Neuronal stem cell (in vitro differentiated cells): Measurements from ENCODE around the gene ATP8A2.
A peak's percentile ranks its signal among the peaks of the same experiment; 100 is the strongest.
"Not testable (repeated sequence)": the region's sequence is repeated elsewhere in the genome, so short reads cannot be mapped to it uniquely, and the experiment has no call there.

Experiments used
- DNase-seq: peaks from one replicate; pipeline ENCODE4 v3.0.0-alpha.2; 2013; ENCODE audit warnings: low spot score
- H2AFZ ChIP-seq: one replicate; pipeline ENCODE4 v1.6.1; 2013; ENCODE audit warnings: mild to moderate bottlenecking, low read length, inconsistent platforms
- H2AK5ac ChIP-seq: 2 replicates; pipeline ENCODE4 v1.6.1; 2013; ENCODE audit warnings: low read depth, mild to moderate bottlenecking, inconsistent platforms, low read length, moderate library complexity, mixed read lengths
- H2BK120ac ChIP-seq: 2 replicates; pipeline ENCODE4 v1.6.1; 2013; ENCODE audit warnings: low read depth, mild to moderate bottlenecking, inconsistent platforms, low read length, moderate library complexity, mixed read lengths
- H2BK12ac ChIP-seq: one replicate; pipeline ENCODE4 v1.6.1; 2013; ENCODE audit warnings: low read length, inconsistent platforms
- H2BK15ac ChIP-seq: 2 replicates; pipeline ENCODE4 v1.6.1; 2013; ENCODE audit warnings: mild to moderate bottlenecking, low read length, inconsistent platforms, mixed read lengths
- H2BK5ac ChIP-seq: one replicate; pipeline ENCODE4 v1.6.1; 2013; ENCODE audit warnings: inconsistent platforms, mild to moderate bottlenecking, low read length, moderate library complexity
- H3K14ac ChIP-seq: one replicate; pipeline ENCODE4 v1.6.1; 2013; ENCODE audit warnings: low read length, inconsistent platforms
- H3K18ac ChIP-seq: 2 replicates; pipeline ENCODE4 v1.6.1; 2013; ENCODE audit warnings: low read length, inconsistent platforms
- H3K23ac ChIP-seq: 2 replicates; pipeline ENCODE4 v1.6.1; 2013; ENCODE audit warnings: low read depth, mild to moderate bottlenecking, mixed read lengths, low read length, inconsistent platforms; ENCODE audit not compliant: poor library complexity
- H3K27ac ChIP-seq: replicated peaks from 3 replicates; pipeline ENCODE4 v1.5.1; 2013; ENCODE audit warnings: low read length, inconsistent platforms
- H3K27me3 ChIP-seq, 3 experiments: 2 replicates each; pipeline ENCODE4 v1.6.1; 2013; ENCODE audit warnings: low read length in 3 of 3, mild to moderate bottlenecking in 2 of 3, inconsistent platforms in 1 of 3, low read depth in 1 of 3, mixed read lengths in 1 of 3, moderate library complexity in 1 of 3; ENCODE audit not compliant: control insufficient read depth in 3 of 3, insufficient read depth in 3 of 3
- H3K36me3 ChIP-seq, 2 donors: replicated peaks in 1 of 2; 2 replicates each; pipeline ENCODE4 v1.6.1; 2013; ENCODE audit warnings: low read length in 2 of 2; ENCODE audit not compliant: control insufficient read depth in 2 of 2, insufficient read depth in 2 of 2
- H3K4ac ChIP-seq: 2 replicates; pipeline ENCODE4 v1.6.1; 2013; ENCODE audit warnings: inconsistent platforms, mild to moderate bottlenecking, low read length, moderate library complexity
- H3K4me1 ChIP-seq, 2 donors: 1 replicate in 1 of 2; 2 replicates in 1 of 2; pipeline ENCODE4 v1.6.1; 2013; ENCODE audit warnings: low read length in 2 of 2, low read depth in 1 of 2; ENCODE audit not compliant: control insufficient read depth in 2 of 2, insufficient read depth in 1 of 2
- H3K4me2 ChIP-seq: one replicate; pipeline ENCODE4 v1.6.1; 2013; ENCODE audit warnings: mild to moderate bottlenecking, low read length, inconsistent platforms; ENCODE audit not compliant: insufficient read depth, poor library complexity, severe bottlenecking
- H3K4me3 ChIP-seq, 2 donors: 2 replicates each; pipeline ENCODE4 v1.5.1; 2013; ENCODE audit warnings: low read length in 2 of 2, mild to moderate bottlenecking in 2 of 2, inconsistent platforms in 1 of 2, moderate library complexity in 1 of 2
- H3K79me1 ChIP-seq: one replicate; pipeline ENCODE4 v1.6.1; 2013; ENCODE audit warnings: low read depth, mild to moderate bottlenecking, inconsistent platforms, low read length, moderate library complexity
- H3K9ac ChIP-seq: one replicate; pipeline ENCODE4 v1.6.1; 2013; ENCODE audit warnings: mild to moderate bottlenecking, low read depth, low read length, inconsistent platforms; ENCODE audit not compliant: poor library complexity
- H3K9me3 ChIP-seq, 2 donors: replicated peaks in 1 of 2; 2 replicates each; pipeline versions ENCODE3 to v1.6.1; 2013; ENCODE audit warnings: low read length in 2 of 2, mild to moderate bottlenecking in 2 of 2, inconsistent platforms in 1 of 2, low read depth in 1 of 2, mixed read lengths in 1 of 2, moderate library complexity in 1 of 2; ENCODE audit not compliant: control insufficient read depth in 2 of 2, insufficient read depth in 1 of 2
- H4K8ac ChIP-seq: one replicate; pipeline ENCODE4 v1.6.1; 2013; ENCODE audit warnings: low read depth, mild to moderate bottlenecking, inconsistent platforms, low read length, moderate library complexity
- H4K91ac ChIP-seq: one replicate; pipeline ENCODE4 v1.6.1; 2013; ENCODE audit warnings: low read length, low read depth, mild to moderate bottlenecking, inconsistent platforms; ENCODE audit not compliant: poor library complexity
- WGBS, 2 donors: extraction: QIAGEN DNeasy Blood & Tissue Kit; methylation state at CpG; one replicate each; pipeline ENCODE4 v1.1.7; 2013; ENCODE audit warnings: missing lambda C conversion rate in 2 of 2, mixed read lengths in 1 of 2; ENCODE audit not compliant: insufficient read length in 2 of 2, insufficient replicate concordance in 1 of 2; ENCODE audit errors: extremely low coverage in 2 of 2; 5-methylcytosine and 5-hydroxymethylcytosine counted together

ATP8A2 gene

DNA sequence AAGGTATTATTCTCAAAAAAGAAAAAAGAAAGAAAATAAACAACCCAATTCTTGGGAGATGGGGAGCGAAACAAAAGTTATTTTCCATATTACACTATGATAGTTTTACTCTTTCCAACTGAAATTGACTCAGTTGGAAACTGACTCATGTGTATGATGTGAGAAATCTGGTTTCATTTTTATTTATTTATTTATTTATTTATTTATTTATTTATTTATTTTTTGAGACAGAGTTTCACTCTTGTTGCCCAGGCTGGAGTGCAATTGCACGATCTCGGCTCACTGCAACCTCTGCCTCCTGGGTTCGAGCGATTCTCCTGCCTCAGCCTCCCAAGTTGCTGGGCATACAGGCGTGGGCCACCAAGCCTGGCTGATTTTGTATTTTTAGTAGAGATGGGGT is 11.3 kb upstream of the ATP8A2 start:
- not testable (repeated sequence) for H3K4ac ChIP-seq, H2BK120ac ChIP-seq, DNase-seq, H2AK5ac ChIP-seq, H2BK5ac ChIP-seq, H3K36me3 ChIP-seq, H2BK12ac ChIP-seq, H3K9me3 ChIP-seq, H3K9ac ChIP-seq, H2AFZ ChIP-seq, H3K27ac ChIP-seq, H3K14ac ChIP-seq, H4K8ac ChIP-seq, H3K18ac ChIP-seq, H3K23ac ChIP-seq, H3K4me1 ChIP-seq, H3K79me1 ChIP-seq, H4K91ac ChIP-seq, H3K4me3 ChIP-seq, H3K4me2 ChIP-seq, H3K27me3 ChIP-seq, H2BK15ac ChIP-seq
- WGBS, 2 donors, result no CpG with 5 or more reads among the region's 6 CpGs

DNA sequence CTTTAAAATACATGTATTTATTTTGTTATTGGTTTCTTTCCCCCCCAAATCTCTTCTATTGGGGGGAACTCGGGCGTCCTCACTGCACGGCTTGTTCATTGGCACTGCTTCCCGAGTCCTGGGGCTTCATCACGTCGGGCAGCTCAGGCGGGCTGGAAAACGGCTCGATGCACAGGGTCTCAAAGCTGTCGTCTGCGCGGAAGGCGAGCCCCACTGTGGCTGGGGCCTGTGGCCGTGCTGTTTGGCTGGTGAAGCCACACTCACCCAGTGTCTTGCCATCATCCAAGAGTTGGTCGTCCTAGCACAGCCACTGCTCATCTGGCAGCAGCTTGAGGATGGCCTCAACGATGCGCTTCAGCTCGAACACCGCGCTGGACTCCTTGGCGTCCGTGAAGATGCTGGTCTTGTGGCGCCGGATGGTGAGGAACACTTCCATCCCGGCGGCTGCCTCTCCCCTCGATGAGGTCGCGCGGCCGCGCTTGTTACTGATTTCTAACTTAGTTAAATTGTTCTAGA is 6.0 kb upstream of the ATP8A2 start:
- peak overlapping the region; percentile 87 for H2BK5ac ChIP-seq
- no peaks in the 10 kb centered on the region for H3K36me3 ChIP-seq
- no peaks in the 10 kb centered on the region for H3K9me3 ChIP-seq
- no peak overlapping the region for H2BK120ac ChIP-seq
- no peak overlapping the region for H4K91ac ChIP-seq
- H3K4ac ChIP-seq, result peak overlapping the region; percentile 66
- no peak for DNase-seq
- no peak overlapping the region for H2BK15ac ChIP-seq
- H3K4me3 ChIP-seq, result no peak overlapping the region
- H3K4me2 ChIP-seq, result no peak overlapping the region
- H3K27me3 ChIP-seq, result peaks cover 0 to 33% (median 0%) of the 10 kb centered on the region in 3 experiments
- no peak overlapping the region for H2AK5ac ChIP-seq
- H3K27ac ChIP-seq, result no peak overlapping the region
- peak overlapping the region; percentile 73 for H2BK12ac ChIP-seq
- peak overlapping the region; percentile 89 for H3K23ac ChIP-seq
- H3K79me1 ChIP-seq, result no peaks in the 10 kb centered on the region
- H3K9ac ChIP-seq, result no peak overlapping the region
- H4K8ac ChIP-seq, result no peak overlapping the region
- no CpG with 5 or more reads among the region's 32 CpGs for WGBS, 2 donors
- H3K18ac ChIP-seq, result no peak overlapping the region
- H2AFZ ChIP-seq, result peak overlapping the region; percentile 17
- H3K4me1 ChIP-seq, result no peaks in the 10 kb centered on the region
- peak overlapping the region; percentile 99 for H3K14ac ChIP-seq

DNA sequence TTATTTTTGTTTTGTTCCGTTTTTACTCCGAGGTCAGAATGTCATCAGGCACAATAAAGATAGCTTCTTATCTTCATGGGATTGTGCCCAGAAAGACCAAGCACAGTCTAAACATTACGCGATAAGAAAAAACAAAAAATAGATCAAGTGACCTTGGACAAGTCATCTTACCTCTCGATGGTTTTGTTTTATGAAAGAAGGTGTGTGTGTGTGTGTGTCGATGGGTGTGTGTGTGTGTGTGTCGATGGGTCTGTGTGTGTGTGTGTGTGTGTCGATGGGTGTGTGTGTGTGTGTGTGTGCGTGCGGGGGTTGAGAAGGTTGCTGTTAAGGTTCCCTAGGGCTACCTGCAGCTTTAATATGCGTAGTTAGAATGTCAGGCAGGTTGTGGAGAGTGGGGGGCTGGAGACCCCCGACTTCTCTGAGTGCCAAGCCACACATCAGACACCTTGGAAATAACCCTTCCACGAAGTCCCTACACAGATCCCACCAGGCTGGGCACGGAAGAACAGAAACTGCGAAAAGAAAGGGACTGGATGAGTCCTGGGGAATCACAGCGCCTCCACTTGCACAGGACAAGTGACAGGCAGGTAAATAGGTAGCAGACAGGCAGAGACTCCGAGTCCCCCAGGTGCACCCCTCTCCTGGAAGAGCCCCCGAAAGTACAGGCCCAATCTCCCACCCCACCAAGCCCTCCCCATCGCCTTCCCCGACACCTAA is 458 bp upstream of the ATP8A2 start:
- H2AFZ ChIP-seq, result peak overlapping the region; percentile 95
- no peak overlapping the region for H3K9ac ChIP-seq
- H3K4me2 ChIP-seq, result peak overlapping the region; percentile 95
- no peak overlapping the region for H4K8ac ChIP-seq
- no peak overlapping the region for H3K14ac ChIP-seq
- H3K4me1 ChIP-seq, result peaks cover 2% of the 10 kb centered on the region in 2 donors
- no peak overlapping the region for H2AK5ac ChIP-seq
- H2BK12ac ChIP-seq, result no peak overlapping the region
- H4K91ac ChIP-seq, result no peak overlapping the region
- H2BK15ac ChIP-seq, result no peak overlapping the region
- no peak for DNase-seq
- H3K27me3 ChIP-seq, result peaks cover 0 to 78% (median 37%) of the 10 kb centered on the region in 3 experiments
- H3K36me3 ChIP-seq, result no peaks in the 10 kb centered on the region
- H3K23ac ChIP-seq, result no peak overlapping the region
- H3K9me3 ChIP-seq, result no peaks in the 10 kb centered on the region
- H2BK120ac ChIP-seq, result no peak overlapping the region
- H3K4ac ChIP-seq, result no peak overlapping the region
- H3K4me3 ChIP-seq, result peak overlapping the region; percentile 41 to 83
- no peak overlapping the region for H3K27ac ChIP-seq
- H3K18ac ChIP-seq, result no peak overlapping the region
- WGBS, 2 donors, result no CpG with 5 or more reads among the region's 20 CpGs
- no peaks in the 10 kb centered on the region for H3K79me1 ChIP-seq
- H2BK5ac ChIP-seq, result no peak overlapping the region

DNA sequence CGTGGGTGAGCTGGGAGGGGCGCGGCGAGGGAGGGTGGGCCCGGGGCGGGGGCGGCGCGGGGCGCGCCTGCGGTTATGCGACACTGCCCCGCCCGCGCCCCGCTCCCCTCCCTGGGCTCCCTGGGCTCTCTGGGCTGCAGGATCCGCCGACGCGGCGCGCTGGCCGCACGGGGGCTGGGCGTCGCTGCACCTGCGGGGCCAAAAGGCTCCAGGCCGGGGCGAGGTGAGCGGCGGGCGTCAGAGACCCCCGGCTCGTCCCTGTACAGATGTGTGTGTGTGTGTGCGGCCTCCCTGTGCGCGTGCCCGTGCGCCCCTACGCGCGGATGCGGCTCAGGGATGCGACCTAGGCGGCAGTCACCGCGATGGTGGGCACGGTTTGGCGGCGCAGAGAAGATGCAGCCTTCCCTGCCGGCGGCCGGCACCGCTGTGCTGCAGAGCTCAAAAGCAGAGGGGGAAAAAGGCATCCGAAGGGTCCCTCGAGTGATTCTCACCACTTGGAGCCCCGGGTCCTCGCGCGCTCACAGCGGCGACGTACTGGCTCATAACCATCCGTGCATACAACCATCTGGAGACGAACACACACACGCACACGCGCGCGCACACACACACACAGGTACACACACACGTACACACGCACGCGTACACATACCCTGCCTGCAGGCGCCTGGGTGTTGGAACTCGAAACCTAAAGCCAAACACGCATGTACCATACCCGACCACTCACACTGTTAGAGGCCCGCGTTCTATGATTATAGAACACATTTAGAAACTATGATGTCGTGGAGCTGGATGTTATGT is 709 bp downstream of the ATP8A2 start:
- Histone ChIP-seq H2BK5ac (no peak overlapping the region), H2BK15ac (no peak overlapping the region), H3K9me3 (no peaks in the 10 kb centered on the region), H2BK12ac (no peak overlapping the region), H3K4ac (no peak overlapping the region), H2BK120ac (no peak overlapping the region), H3K9ac (peak overlapping the region; percentile 94), H4K91ac (no peak overlapping the region), H3K4me1 (peaks cover 2% of the 10 kb centered on the region in 2 donors), H2AK5ac (no peak overlapping the region), H3K79me1 (no peaks in the 10 kb centered on the region), H2AFZ (peak overlapping the region; percentile 95), H3K18ac (peak overlapping the region; percentile 85), H3K27ac (no peak overlapping the region), H3K23ac (peak overlapping the region; percentile 37), H3K4me2 (peak overlapping the region; percentile 95), H3K27me3 (peaks cover 0 to 83% (median 37%) of the 10 kb centered on the region in 3 experiments), H3K4me3 (peak overlapping the region; percentile 41 to 83), H4K8ac (no peak overlapping the region), H3K36me3 (no peaks in the 10 kb centered on the region), H3K14ac (peak overlapping the region; percentile 1)
- WGBS, 2 donors, result no CpG with 5 or more reads among the region's 82 CpGs
- peak; percentile 48 for DNase-seq
